ENCODE data around the gene SUPT3H.
"Not testable (repeated sequence)": the region's sequence is repeated elsewhere in the genome, so short reads cannot be mapped to it uniquely, and the experiment has no call there.

Gene SUPT3H

GRCh38 chr6:45169815-45170214 lies 207.9 kb downstream of the SUPT3H start:
- DNase-seq: no peak

DNA sequence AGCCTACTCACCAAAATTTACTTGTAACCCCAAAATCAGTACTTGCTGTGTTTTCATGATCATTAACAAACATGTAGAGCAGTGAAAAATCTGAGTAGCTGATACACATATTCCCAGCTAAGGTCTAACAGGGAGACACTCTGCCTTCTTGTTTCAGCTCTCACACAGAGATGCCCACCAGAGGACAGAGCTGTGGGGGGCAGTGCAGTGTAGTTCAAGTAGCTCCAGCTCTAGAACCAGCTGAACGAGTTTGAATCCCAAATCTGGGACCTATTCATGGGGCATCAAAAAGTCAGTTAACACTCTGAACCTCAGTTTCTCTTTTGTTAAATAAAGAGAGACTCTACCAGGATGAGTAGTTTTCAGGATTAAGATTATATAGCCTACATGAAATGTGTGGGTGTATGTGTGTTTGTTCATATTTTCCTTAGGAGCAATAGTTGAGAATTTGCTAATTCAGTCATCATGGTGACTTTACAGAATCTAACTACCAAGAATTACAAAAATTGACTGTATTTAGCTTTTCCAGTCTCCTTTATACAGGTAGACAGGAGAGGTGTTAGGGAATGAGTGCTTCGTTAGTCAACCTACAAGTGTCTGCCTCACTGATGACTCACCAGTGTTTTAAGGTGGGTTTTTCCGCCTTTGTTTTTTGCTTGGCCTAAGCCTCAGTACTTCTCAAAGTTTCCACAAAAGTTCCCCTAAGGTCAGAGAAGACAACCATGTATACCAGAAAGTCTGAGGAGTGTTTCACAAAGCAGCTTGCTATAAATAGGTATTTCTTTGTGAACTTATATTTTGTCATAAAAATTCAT lies 213.6 kb downstream of the SUPT3H start:
- no peak for DNase-seq

- DNase-seq: no peak
These were observed 217.4 kb downstream of the SUPT3H start for GRCh38 chr6:45160305-45160704.

DNA sequence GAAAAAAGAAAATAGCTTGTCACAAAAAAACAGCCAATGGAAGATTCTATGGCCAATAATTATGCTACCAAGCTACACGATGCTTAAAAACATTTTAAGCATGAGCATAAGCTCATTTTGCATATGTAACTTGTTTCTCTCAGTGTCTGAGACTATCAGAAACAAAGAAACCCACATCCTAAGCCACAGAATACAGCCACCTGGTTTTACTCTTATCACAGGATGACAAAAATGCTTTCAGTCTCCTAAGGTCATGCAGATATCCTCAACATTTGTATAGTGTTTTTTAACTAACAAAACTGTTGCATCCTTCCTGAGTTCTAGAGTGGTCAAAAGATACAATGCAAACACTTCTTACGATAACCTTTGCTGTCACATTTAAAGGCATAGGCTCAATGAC lies 221.7 kb downstream of the SUPT3H start:
- no peak for DNase-seq

- DNase-seq: no peak
These were observed 222.3 kb downstream of the SUPT3H start for GRCh38 chr6:45155341-45155894.

GRCh38 chr6:45154679-45155078 lies 223.1 kb downstream of the SUPT3H start:
- no peak for DNase-seq

DNA sequence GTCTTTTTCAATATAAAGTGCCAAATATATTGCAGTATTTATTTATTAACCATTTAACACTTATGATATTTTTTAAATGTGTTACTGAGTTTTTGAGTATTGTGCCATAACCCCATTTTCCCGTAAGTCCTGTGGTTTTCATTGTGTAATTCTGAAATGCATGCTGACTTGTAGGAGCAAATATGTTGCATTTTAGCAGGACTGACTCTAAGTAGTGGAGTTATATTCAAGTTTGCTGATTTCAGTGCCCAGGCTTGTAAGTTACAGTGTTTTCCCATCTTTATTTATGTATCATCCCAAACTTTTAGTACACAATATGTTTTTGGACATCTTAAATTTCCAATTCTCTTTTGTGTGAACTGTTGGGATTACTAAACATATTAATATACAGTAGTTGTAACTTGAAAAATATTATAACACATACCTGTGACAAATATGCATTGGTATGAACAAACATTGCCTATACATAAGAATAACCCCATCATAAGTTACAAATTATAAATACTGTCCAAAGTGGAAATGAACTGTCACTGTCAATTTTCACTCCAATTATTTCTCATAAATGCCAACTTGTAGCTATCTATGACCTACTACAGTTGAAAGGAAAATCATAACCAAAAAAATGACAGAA lies 228.9 kb downstream of the SUPT3H start:
- no peak for DNase-seq

DNA sequence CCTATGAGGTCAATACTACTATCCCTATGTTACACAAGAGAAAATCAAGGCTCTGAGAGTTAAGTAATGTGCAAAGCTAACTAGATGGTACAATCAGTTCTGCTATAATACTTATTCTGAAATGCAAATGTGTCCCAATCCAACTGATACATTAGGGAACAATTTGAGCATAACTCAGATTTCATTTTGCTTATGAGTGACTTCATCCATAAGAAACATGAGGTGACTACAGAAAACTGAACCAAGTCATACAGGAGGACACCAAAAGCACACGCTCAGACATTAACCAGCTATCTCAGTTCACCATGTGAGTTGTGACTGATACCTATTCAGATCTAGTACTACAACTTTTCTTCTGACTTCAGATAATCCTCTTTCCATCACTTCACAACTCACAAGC lies 229.5 kb downstream of the SUPT3H start:
- DNase-seq: no peak

DNA sequence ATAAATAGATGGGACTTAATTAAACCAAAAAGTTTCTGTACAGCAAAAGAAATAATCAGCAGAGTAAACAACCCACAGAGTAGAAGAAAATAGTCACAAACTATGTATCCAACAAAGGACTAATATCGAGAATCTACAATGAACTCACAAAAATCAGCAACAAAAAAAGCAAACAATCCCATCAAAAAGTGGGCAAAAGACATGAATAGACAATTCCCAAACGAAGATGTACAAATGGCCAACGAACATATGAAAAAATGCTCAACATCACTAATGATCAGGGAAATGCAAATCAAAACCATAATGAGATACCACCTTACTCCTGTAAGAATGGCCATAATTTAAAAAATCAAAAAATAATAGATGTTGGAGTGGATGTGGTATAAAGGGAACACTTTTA lies 232.1 kb downstream of the SUPT3H start:
- DNase-seq: not testable (repeated sequence)

- DNase-seq: no peak
These were observed 239.0 kb downstream of the SUPT3H start for GRCh38 chr6:45138765-45139164.

DNA sequence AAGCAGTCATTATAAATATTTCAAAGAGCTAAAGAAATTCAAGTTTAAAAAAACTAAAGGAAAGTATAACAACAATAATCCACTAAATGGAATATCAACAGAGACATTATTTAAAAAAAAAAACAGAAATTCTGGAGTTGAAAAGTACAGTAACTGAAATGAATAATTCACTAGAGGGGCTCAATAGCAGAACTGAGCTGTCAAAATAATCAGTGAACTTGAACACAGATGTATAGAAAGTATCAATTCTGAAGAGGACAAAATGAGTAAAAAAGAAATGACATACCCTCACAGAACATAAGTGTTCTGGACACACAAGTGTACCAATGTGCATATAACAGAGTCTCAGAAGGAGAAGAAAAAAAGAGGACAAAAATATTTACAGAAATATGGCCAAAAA lies 241.2 kb downstream of the SUPT3H start:
- no peak for DNase-seq

DNA sequence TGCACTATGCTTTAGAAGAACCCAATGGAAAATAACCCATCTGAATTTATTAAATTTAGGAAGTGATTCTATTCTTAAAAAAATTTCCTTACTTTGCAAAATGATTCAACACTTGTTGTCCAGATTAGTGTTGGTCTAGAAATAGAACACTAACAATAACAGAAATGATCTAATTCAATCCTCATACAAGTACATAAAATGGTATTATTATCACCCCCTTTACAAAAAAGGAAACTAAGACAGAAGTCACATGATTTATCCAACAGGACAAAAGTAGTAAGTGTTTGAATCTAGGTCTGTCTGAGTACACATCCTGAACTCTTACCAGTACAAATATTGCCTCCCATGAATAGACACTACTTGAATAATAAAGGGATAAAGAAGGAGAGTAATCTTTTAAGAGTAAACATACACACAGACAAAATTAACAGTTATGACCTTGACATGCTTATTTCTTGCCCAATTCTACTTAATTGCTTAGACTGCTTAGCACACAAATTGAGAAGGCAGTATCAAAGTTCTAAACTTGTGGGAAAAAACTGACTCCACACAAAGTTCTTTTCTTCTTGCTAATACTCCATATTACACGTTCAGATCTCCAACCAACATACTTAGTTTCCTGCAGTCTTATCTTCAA lies 245.0 kb downstream of the SUPT3H start:
- no peak for DNase-seq

- DNase-seq: no peak
These were observed 245.7 kb downstream of the SUPT3H start for GRCh38 chr6:45132059-45132458.

GRCh38 chr6:45129051-45129450 lies 248.7 kb downstream of the SUPT3H start:
- DNase-seq: no peak

DNA sequence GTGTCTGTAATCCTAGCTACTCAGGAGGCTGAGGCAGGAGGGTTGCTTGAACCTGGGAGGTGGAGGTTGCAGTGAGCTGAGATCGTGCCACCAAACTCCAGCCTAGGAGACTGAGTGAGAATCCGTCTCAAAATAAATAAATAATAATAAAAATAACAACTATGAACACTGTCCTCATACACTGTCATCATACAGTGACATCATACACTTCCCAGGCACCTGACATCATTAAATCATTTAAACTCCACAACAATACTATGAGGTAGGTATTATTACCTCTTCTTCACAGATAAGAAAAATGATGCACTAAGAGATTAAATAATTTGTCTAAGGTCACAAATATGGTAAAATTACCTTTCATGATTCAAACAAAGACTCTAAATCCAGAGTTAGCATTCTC lies 250.5 kb downstream of the SUPT3H start:
- no peak for DNase-seq

DNA sequence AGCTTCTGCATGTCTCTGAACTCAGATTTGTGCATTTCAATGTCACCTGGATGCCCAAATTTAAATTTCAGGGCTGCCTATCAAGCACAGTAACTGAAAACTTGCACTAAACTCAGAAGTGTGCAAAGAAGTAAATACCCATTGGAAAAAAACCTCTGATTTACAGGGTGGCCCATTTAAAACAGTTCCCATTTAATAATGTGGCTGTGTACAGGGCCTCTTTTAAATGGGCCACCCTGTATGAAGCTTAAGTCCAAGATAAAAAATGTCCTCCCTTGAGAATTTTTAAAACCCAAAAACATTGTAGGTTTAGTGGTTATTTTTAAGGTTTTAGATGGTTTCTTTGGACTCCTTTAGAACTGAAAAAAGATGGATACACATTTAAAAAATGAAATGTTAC lies 251.7 kb downstream of the SUPT3H start:
- DNase-seq: no peak

DNA sequence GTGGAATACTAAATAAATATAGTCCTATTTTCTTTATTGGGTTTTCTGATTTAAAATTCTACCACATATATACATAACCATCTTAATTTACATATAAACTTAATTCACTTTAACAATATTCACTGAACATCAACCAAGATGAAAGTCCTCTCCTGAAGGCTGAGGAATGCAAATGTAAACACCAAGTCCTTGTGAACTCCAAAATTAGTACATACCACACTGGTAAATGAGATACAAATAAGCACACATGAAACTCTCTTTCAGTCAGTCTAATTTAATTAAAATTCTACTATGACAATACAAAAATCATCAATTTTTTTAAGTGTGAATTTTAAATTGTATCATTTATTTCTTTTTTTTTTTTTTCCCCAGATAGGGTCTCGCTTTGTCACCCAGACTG lies 254.7 kb downstream of the SUPT3H start:
- no peak for DNase-seq

DNA sequence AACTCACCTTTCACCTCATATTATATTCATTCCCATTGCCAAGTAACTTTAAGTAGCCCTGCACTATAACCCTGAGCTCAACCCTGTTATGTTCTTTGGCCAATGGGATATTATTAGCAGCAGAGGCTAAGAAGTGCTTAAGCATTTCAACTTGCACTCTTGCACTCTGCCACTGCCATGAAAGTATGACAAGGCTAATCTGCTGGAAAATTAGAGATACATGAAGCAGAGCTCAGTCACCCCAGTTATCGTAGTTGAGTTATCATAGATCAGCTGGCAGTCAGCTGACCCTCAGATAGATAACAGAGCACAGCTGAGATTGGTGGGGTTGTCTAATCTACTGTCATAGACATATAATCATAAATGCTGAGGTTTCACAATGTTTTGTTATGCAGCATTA lies 259.0 kb downstream of the SUPT3H start:
- DNase-seq: no peak

DNA sequence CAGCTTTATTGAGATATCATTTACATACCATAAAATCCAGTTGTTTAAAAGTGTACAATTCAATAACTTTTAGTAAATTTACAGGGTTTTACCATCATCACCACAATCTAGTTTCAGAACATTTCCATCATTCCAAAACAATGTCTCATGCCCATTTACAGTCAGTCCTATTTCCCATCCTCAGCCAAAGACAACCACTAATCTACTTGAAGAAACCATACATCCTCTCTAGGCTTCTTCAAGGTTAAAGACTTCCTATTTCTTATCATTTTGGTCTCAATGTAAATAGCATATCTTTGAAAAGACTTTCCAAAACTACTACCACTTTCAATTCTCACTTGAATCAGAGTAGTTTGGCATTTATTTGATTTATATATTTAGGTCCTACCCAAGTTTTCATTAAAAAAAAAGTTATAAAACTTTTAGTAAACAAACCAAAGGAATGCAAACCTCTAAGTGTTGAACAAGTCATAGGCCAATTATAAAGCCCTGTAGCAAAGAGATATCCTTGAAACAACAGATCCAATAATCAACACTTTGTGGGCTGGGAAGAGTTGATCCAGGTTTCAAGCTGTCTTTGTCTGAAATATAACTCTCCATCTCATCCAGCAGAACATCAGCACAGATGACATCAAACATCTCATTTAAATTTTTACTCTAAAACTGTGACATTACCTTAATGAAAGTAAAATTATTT lies 260.9 kb downstream of the SUPT3H start:
- no peak for DNase-seq

- DNase-seq: no peak
These were observed 262.0 kb downstream of the SUPT3H start for GRCh38 chr6:45115696-45116095.

- DNase-seq: no peak
These were observed 265.0 kb downstream of the SUPT3H start for GRCh38 chr6:45112711-45113110.

GRCh38 chr6:45109551-45109950 lies 268.2 kb downstream of the SUPT3H start:
- no peak for DNase-seq

- no peak for DNase-seq
These were observed 272.4 kb downstream of the SUPT3H start for GRCh38 chr6:45105170-45105820.

All from SHP77 treated with DMSO at 0.1 percent for 48 hours (cell line).